Right lobe of liver (tissue), 6 donors: Measurements from ENCODE around the gene SLC39A9. TPM values are rescaled to one million over a fixed set of nuclear protein-coding genes. Genes with fewer than 3 reads are reported as not detected.

ENCODE experiments used
- ATAC-seq, 4 donors: fragments of 200-7000 bp; cut with Tn5 transposase; one replicate each; pipeline ENCODE4 v1.9.1; 2020; ENCODE audit warnings: mild to moderate bottlenecking in 4 of 4, moderate library complexity in 4 of 4
- DNase-seq, 3 donors: peaks; one replicate each; pipeline ENCODE4 v3.0.0-alpha.2; 2020
- H3K27ac ChIP-seq, 3 donors: fragments of 200-600 bp; one replicate each; pipeline ENCODE4 v1.8.0; 2022
- H3K27me3 ChIP-seq, 2 donors: fragments of 200-600 bp; one replicate each; pipeline ENCODE4 v1.8.0; 2022
- H3K36me3 ChIP-seq, 4 donors: fragments of 200-600 bp; sonication (generic) in 1 of 4; one replicate each; pipeline versions ENCODE4 v1.5.1 to v1.8.0; 2017 to 2022; ENCODE audit warnings: control low read depth in 1 of 4
- H3K4me1 ChIP-seq, 4 donors: fragments of 200-600 bp; sonication (generic) in 1 of 4; one replicate each; pipeline versions ENCODE4 v1.5.1 to v1.8.0; 2017 to 2022; ENCODE audit warnings: control low read depth in 1 of 4
- H3K4me3 ChIP-seq, 3 donors: fragments of 200-600 bp; one replicate each; pipeline ENCODE4 v1.8.0; 2022
- H3K9me3 ChIP-seq, 4 donors: fragments of 200-600 bp; sonication (generic) in 1 of 4; one replicate each; pipeline versions ENCODE4 v1.5.1 to v1.8.0; 2017 to 2022; ENCODE audit warnings: control low read depth in 1 of 4
- POLR2A ChIP-seq: fragments of 450-650 bp; IDR thresholded peaks from one replicate; pipeline ENCODE4 v1.6.1; 2017; ENCODE audit warnings: antibody characterized with exemption, mild to moderate bottlenecking
- WGBS: methylation state at CpG from one replicate; pipeline ENCODE4 v1.1.6; 2018; ENCODE audit warnings: low coverage, low lambda C conversion rate; ENCODE audit not compliant: insufficient coverage; ENCODE audit errors: missing lambda C conversion rate; 5-methylcytosine and 5-hydroxymethylcytosine counted together
- intact Hi-C, 2 donors: fragments of 100-400 bp; cut with DNase I; formaldehyde crosslinking; loops; one replicate each; pipeline versions ENCODE4 v1.11.2 to v1.14.1; 2022
- total RNA-seq, 6 experiments: library from RNA; depleted of rRNA in 2 of 6; stranded (reverse); fragments of >200 nt in 2 of 6; fragmentation: NEBNext Ultra II Directional in 3 of 6; extraction: Animal tissue kit (Norgen Biotek cat#: 25700) in 3 of 6; gene quantifications; one replicate each; pipeline versions ENCODE4 v1.1.0 to v1.2.4, GENCODE V29; 2016 to 2023
- TF ChIP-seq, protein P1 (sequence below), 4 donors: fragments of 200-600 bp in 3 of 4; fragments of 450-650 bp in 1 of 4; IDR thresholded peaks; one replicate each; pipeline versions ENCODE4 v1.5.1 to v1.8.0; 2016 to 2022; ENCODE audit warnings: antibody characterized with exemption in 4 of 4, mild to moderate bottlenecking in 2 of 4
- donor health status: DM: no; HTN: yes; CAD: no.
- donor health status: DM: no; HTN: no; CAD: no.
- donor health status: DM: no; HTN: no; CAD: no.
- donor health status: DM: no; HTN: yes; CAD: no.
- donor health status: DM: no; HTN: yes; CAD: no.

The SLC39A9 gene
- total RNA-seq, 6 experiments from 2014 or later, result 44.7 to 78.2 (median 58.2) TPM

DNA sequence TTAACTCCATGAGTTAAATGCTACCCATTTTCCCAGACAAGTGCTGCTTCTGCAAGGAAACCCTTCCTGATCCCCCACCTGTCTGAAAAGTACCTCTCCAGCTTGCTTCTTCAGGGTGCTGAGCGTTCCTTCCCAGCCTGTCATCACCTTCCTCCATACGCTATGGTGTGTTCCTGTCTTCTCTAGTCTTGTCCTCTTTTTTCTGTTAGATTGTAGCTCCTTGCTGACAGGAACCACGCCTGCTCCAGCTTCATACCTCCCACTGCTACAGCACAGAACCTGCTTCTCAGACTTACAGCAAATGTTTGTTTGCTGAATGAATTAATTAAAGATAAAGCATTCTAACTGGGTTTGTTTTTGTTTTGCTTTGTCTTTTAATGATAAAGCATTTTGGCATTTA is 39.5 kb upstream of the SLC39A9 start:
- Histone ChIP-seq H3K4me3 (no peak overlapping the region), H3K27me3 (no peaks in the 10 kb centered on the region), H3K4me1 (no peaks in the 10 kb centered on the region), H3K27ac (no peak overlapping the region), H3K9me3 (no peaks in the 10 kb centered on the region), H3K36me3 (no peaks in the 10 kb centered on the region)
- no peak for TF ChIP-seq POLR2A
- ATAC-seq (no peak), DNase-seq (no peak)
- intact Hi-C loops, result no loop called here
- 90% methylated on average over 3 of the region's 3 CpGs for WGBS

DNA sequence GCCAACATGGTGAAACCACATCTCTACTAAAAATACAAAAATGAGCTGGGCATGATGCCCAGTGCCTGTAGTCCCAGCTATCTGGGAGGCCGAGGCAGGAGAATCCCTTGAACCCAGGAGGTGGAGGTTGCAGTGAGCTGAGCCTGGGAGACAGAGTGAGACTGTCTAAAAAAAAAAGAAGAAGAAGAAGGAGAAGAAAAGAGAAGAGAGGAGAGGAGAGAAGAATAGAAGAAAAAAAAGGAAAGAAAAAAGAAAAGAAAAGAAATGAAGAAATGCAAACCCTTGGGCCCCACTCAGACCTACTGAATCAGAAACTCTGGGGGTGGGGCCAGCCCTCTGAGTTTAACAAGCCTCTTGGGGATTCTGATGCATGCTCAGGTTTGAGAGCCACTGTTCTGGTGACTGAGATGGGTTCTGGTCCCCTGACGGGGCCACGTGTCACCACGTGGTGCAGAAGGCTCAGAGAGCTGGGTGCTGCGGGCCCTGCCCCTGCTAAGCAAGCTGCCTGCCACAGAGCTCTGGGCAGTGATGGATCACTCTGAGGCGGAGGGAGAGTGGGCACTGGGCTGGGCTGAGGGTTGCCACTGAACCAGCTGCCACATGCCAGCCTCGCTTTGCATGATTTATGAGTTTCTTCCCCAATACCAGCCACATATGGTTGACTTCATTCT is 37.9 kb upstream of the SLC39A9 start:
- 83% methylated on average over 1 of the region's 7 CpGs for WGBS
- no peak overlapping the region for H3K4me3 ChIP-seq
- TF ChIP-seq POLR2A, result no peak
- TF ChIP-seq, protein P1, sequence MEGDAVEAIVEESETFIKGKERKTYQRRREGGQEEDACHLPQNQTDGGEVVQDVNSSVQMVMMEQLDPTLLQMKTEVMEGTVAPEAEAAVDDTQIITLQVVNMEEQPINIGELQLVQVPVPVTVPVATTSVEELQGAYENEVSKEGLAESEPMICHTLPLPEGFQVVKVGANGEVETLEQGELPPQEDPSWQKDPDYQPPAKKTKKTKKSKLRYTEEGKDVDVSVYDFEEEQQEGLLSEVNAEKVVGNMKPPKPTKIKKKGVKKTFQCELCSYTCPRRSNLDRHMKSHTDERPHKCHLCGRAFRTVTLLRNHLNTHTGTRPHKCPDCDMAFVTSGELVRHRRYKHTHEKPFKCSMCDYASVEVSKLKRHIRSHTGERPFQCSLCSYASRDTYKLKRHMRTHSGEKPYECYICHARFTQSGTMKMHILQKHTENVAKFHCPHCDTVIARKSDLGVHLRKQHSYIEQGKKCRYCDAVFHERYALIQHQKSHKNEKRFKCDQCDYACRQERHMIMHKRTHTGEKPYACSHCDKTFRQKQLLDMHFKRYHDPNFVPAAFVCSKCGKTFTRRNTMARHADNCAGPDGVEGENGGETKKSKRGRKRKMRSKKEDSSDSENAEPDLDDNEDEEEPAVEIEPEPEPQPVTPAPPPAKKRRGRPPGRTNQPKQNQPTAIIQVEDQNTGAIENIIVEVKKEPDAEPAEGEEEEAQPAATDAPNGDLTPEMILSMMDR (IDR thresholded peaks at IDR 0.05), result no peak
- no peaks in the 10 kb centered on the region for H3K4me1 ChIP-seq
- ATAC-seq, result no peak
- no peak overlapping the region for H3K27ac ChIP-seq
- no peaks in the 10 kb centered on the region for H3K9me3 ChIP-seq
- intact Hi-C loops, result no loop called here
- no peaks in the 10 kb centered on the region for H3K36me3 ChIP-seq
- no peaks in the 10 kb centered on the region for H3K27me3 ChIP-seq
- no peak for DNase-seq

DNA sequence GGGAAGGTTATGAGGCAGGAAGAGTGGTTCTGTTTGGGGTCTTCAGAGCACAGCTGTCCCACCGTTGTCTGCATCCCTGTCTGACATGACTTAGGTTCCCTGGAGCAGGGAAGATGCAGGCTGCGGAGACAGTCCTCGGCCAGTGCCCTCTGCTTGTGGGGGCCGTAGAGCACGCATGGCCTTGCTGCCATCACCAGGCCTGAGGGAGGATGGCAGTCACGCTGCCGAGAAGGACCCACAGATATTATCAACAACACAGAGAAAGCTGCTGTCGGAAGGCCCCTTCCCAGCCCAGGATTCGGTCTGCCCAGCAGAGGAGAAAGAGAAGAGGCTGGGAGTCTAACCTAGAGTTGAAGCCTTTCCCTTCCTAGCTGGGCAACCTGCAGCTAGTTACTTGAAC is 35.4 kb upstream of the SLC39A9 start:
- H3K36me3 ChIP-seq, result no peaks in the 10 kb centered on the region
- no peaks in the 10 kb centered on the region for H3K4me1 ChIP-seq
- DNase-seq (no peak), ATAC-seq (peak in 2 of 4 donors; percentile 33 to 39)
- H3K4me3 ChIP-seq, result no peak overlapping the region
- no peaks in the 10 kb centered on the region for H3K9me3 ChIP-seq
- 52% methylated on average over 6 of the region's 9 CpGs for WGBS
- no peak for TF ChIP-seq POLR2A
- TF ChIP-seq, protein P1 (IDR thresholded peaks at IDR 0.05), result peak in 3 of 4 donors; percentile 6 to 26 (median 14)
- no peaks in the 10 kb centered on the region for H3K27me3 ChIP-seq
- no peak overlapping the region for H3K27ac ChIP-seq
- intact Hi-C loops, result no loop called here

DNA sequence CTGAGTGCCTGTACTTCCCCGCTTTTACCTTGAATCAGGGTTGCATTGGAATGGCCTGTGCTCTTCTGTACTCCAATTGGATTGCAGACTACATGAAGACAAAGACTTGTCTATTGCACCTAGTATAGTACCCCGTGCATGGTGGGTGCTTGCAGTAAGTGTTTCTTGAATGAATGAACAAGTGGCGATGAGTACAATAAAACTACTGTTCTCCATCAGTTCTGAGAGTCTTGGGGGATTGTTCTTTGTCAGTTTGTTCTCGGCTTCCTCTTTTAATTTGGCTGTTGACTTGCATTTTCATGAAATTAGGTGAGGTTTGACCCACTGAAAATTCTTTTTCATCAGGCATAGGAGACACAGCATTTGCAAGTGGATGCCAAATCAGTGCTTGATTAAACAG is 34.5 kb upstream of the SLC39A9 start:
- Histone ChIP-seq H3K4me3 (no peak overlapping the region), H3K27ac (no peak overlapping the region), H3K4me1 (no peaks in the 10 kb centered on the region), H3K9me3 (no peaks in the 10 kb centered on the region), H3K36me3 (no peaks in the 10 kb centered on the region), H3K27me3 (no peaks in the 10 kb centered on the region)
- no peak for DNase-seq
- ATAC-seq, result no peak
- intact Hi-C loops, result no loop called here
- 77% methylated on average over 4 of the region's 4 CpGs for WGBS
- no peak for TF ChIP-seq POLR2A
- TF ChIP-seq, protein P1 (IDR thresholded peaks at IDR 0.05), result no peak

DNA sequence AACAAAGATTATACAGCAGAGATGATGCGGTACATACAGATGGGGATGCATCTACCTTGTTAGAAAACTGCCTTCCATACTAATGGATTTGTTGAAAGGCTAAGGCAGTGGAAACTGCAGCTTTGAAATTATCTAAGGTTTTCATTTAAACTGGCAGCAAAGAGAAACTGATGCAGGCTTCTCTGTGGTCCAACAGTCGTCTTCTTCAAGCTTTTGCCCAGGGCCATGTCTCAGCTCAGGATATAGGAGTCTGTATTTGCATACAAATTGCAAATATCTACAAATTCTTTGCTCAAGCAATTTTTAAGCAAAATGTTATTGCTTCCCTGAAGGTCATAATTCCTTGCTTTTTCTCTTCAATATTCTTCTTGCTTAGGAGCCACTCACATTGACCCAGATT is 34.1 kb upstream of the SLC39A9 start:
- Histone ChIP-seq H3K4me3 (no peak overlapping the region), H3K27ac (no peak overlapping the region), H3K27me3 (no peaks in the 10 kb centered on the region), H3K36me3 (no peaks in the 10 kb centered on the region), H3K9me3 (no peaks in the 10 kb centered on the region), H3K4me1 (no peaks in the 10 kb centered on the region)
- 72% methylated on average over 2 of the region's 2 CpGs for WGBS
- DNase-seq (no peak), ATAC-seq (no peak)
- TF ChIP-seq POLR2A, result no peak
- TF ChIP-seq, protein P1 (IDR thresholded peaks at IDR 0.05), result no peak
- intact Hi-C loops, result no loop called here
